ENCODE measurements around the gene NUBP2. TPM values are rescaled to one million over a fixed set of nuclear protein-coding genes. Genes with fewer than 3 reads are reported as not detected.

The NUBP2 gene
- total RNA-seq, 1 donor from 2014 or later, result 73.8 TPM

- H3K4me1 Mint-ChIP-seq, result no peaks in the 10 kb centered on the region
- no peak overlapping the region for H3K4me3 Mint-ChIP-seq
- H3K27ac Mint-ChIP-seq (ENCODE audit: unreplicated experiment), result no peak overlapping the region
- H3K9me3 Mint-ChIP-seq, result no peaks in the 10 kb centered on the region
- TF ChIP-seq CTCF (conservative IDR thresholded peaks at IDR 0.05), result no peak
- no peaks in the 10 kb centered on the region for H3K27me3 Mint-ChIP-seq (ENCODE audit: low read depth)
- DNase-seq (ENCODE audit: low read depth, low spot score), result no peak
- H3K36me3 Mint-ChIP-seq (ENCODE audit: low read depth), result peaks cover 3% of the 10 kb centered on the region
These were observed 21.0 kb upstream of the NUBP2 start for GRCh38 chr16:1761751-1762150.

GRCh38 chr16:1762196-1762878 lies 20.4 kb upstream of the NUBP2 start:
- Mint-ChIP-seq H3K27me3 (ENCODE audit: low read depth) (no peaks in the 10 kb centered on the region), H3K9me3 (no peaks in the 10 kb centered on the region), H3K4me1 (no peaks in the 10 kb centered on the region), H3K4me3 (no peak overlapping the region), H3K27ac (ENCODE audit: unreplicated experiment) (no peak overlapping the region), H3K36me3 (ENCODE audit: low read depth) (peaks cover 3% of the 10 kb centered on the region)
- no peak for TF ChIP-seq CTCF (conservative IDR thresholded peaks at IDR 0.05)
- no peak for DNase-seq (ENCODE audit: low read depth, low spot score)

GRCh38 chr16:1762879-1763520 lies 19.8 kb upstream of the NUBP2 start:
- no peak for DNase-seq (ENCODE audit: low read depth, low spot score)
- no peaks in the 10 kb centered on the region for H3K27me3 Mint-ChIP-seq (ENCODE audit: low read depth)
- peaks cover 3% of the 10 kb centered on the region for H3K36me3 Mint-ChIP-seq (ENCODE audit: low read depth)
- H3K4me3 Mint-ChIP-seq, result no peak overlapping the region
- no peak for TF ChIP-seq CTCF (conservative IDR thresholded peaks at IDR 0.05)
- no peaks in the 10 kb centered on the region for H3K9me3 Mint-ChIP-seq
- H3K27ac Mint-ChIP-seq (ENCODE audit: unreplicated experiment), result no peak overlapping the region
- H3K4me1 Mint-ChIP-seq, result no peaks in the 10 kb centered on the region

GRCh38 chr16:1763521-1764511 lies 18.9 kb upstream of the NUBP2 start:
- H3K4me1 Mint-ChIP-seq, result no peaks in the 10 kb centered on the region
- H3K36me3 Mint-ChIP-seq (ENCODE audit: low read depth), result peaks cover 3% of the 10 kb centered on the region
- H3K27me3 Mint-ChIP-seq (ENCODE audit: low read depth), result no peaks in the 10 kb centered on the region
- no peak overlapping the region for H3K4me3 Mint-ChIP-seq
- peak; percentile 62 for TF ChIP-seq CTCF (conservative IDR thresholded peaks at IDR 0.05)
- no peak overlapping the region for H3K27ac Mint-ChIP-seq (ENCODE audit: unreplicated experiment)
- DNase-seq (ENCODE audit: low read depth, low spot score), result peak; percentile 67
- no peaks in the 10 kb centered on the region for H3K9me3 Mint-ChIP-seq

- no peaks in the 10 kb centered on the region for H3K9me3 Mint-ChIP-seq
- no peak overlapping the region for H3K4me3 Mint-ChIP-seq
- no peak for TF ChIP-seq CTCF (conservative IDR thresholded peaks at IDR 0.05)
- no peak for DNase-seq (ENCODE audit: low read depth, low spot score)
- peaks cover 3% of the 10 kb centered on the region for H3K36me3 Mint-ChIP-seq (ENCODE audit: low read depth)
- H3K4me1 Mint-ChIP-seq, result no peaks in the 10 kb centered on the region
- H3K27me3 Mint-ChIP-seq (ENCODE audit: low read depth), result no peaks in the 10 kb centered on the region
- no peak overlapping the region for H3K27ac Mint-ChIP-seq (ENCODE audit: unreplicated experiment)
These were observed 17.8 kb upstream of the NUBP2 start for GRCh38 chr16:1764971-1765370.

Data from neural crest cell (in vitro differentiated cells).